Ascending aorta (tissue), 2 donors: ENCODE results near the gene PYGO1. TPM values are rescaled to one million over a fixed set of nuclear protein-coding genes. Genes with fewer than 3 reads are reported as not detected.

Experiments
- DNase-seq, 2 donors: peaks; one replicate each; pipeline ENCODE4 v3.0.0-alpha.2; 2019; ENCODE audit warnings: low spot score in 2 of 2
- H3K27ac ChIP-seq, 2 donors: fragments of 200-600 bp; sonication (generic); one replicate each; pipeline ENCODE4 v1.5.1; 2016 to 2017; ENCODE audit warnings: mild to moderate bottlenecking in 1 of 2
- H3K27me3 ChIP-seq: fragments of 200-600 bp; sonication (generic); one replicate; pipeline ENCODE4 v1.5.1; 2017
- H3K36me3 ChIP-seq, 2 donors: fragments of 200-600 bp; sonication (generic); one replicate each; pipeline ENCODE4 v1.5.1; 2016
- H3K4me1 ChIP-seq, 2 donors: fragments of 200-600 bp; sonication (generic); one replicate each; pipeline ENCODE4 v1.5.1; 2016 to 2017; ENCODE audit warnings: mild to moderate bottlenecking in 1 of 2
- H3K4me3 ChIP-seq, 2 donors: fragments of 200-600 bp; sonication (generic); one replicate each; pipeline ENCODE4 v1.5.1; 2016 to 2017; ENCODE audit warnings: mild to moderate bottlenecking in 1 of 2
- H3K9me3 ChIP-seq, 2 donors: fragments of 200-600 bp; sonication (generic); one replicate each; pipeline ENCODE4 v1.5.1; 2016
- intact Hi-C: fragments of 100-400 bp; cut with DNase I; formaldehyde crosslinking; loops from one replicate; pipeline ENCODE4 v1.15.1; 2023
- total RNA-seq: library from RNA; depleted of rRNA; stranded (reverse); fragments of >200 nt; gene quantifications from one replicate; pipeline ENCODE4 v1.1.0, GENCODE V29; 2016
- TF ChIP-seq, protein P1 (sequence below), 3 experiments: fragments of 200-600 bp in 2 of 3; fragments of 450-650 bp in 1 of 3; sonication (generic) in 2 of 3; IDR thresholded peaks; one replicate each; pipeline ENCODE4 v1.5.1; 2016 to 2019; ENCODE audit warnings: antibody characterized with exemption in 3 of 3, mild to moderate bottlenecking in 1 of 3, moderate library complexity in 1 of 3

PYGO1 gene
- total RNA-seq, 1 donor from 2014 or later, result 7.1 TPM

- Histone ChIP-seq H3K27ac (peak overlapping the region in 1 of 2 donors; percentile 48), H3K4me1 (no peaks in the 10 kb centered on the region), H3K27me3 (no peaks in the 10 kb centered on the region), H3K36me3 (peaks cover 0 to 3% of the 10 kb centered on the region in 2 donors), H3K9me3 (peaks cover 14 to 23% of the 10 kb centered on the region in 2 donors), H3K4me3 (no peak overlapping the region)
- TF ChIP-seq, protein P1, sequence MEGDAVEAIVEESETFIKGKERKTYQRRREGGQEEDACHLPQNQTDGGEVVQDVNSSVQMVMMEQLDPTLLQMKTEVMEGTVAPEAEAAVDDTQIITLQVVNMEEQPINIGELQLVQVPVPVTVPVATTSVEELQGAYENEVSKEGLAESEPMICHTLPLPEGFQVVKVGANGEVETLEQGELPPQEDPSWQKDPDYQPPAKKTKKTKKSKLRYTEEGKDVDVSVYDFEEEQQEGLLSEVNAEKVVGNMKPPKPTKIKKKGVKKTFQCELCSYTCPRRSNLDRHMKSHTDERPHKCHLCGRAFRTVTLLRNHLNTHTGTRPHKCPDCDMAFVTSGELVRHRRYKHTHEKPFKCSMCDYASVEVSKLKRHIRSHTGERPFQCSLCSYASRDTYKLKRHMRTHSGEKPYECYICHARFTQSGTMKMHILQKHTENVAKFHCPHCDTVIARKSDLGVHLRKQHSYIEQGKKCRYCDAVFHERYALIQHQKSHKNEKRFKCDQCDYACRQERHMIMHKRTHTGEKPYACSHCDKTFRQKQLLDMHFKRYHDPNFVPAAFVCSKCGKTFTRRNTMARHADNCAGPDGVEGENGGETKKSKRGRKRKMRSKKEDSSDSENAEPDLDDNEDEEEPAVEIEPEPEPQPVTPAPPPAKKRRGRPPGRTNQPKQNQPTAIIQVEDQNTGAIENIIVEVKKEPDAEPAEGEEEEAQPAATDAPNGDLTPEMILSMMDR (IDR thresholded peaks at IDR 0.05), result no peak
- no peak for DNase-seq
- intact Hi-C loops, result no loop called here
Measured at GRCh38 chr15:55552451-55552850, 35.7 kb downstream of the PYGO1 start.

DNA sequence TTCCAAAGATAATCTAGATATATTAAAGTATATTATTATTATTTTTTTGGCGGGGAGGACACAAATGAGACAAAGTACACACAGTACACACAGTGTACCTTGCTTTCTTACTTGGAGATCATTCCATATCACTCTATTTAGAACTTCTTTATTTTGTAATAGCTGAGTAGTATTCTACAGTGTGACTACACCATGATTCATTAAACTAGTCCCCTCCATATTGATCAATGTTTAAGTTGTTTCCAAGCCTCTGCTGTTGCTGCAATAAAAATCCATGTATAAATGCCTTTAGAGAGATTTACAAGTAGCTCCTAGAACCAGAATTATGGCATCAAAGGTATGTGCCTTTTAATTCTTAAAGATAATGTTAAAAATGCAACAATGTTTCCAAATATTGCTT, 38.8 kb downstream of the PYGO1 start:
- no peak overlapping the region for H3K27ac ChIP-seq
- no peaks in the 10 kb centered on the region for H3K27me3 ChIP-seq
- no peak overlapping the region for H3K4me3 ChIP-seq
- peaks cover under 1% of the 10 kb centered on the region in 2 donors for H3K9me3 ChIP-seq
- H3K4me1 ChIP-seq, result no peaks in the 10 kb centered on the region
- H3K36me3 ChIP-seq, result peaks cover 0 to 3% of the 10 kb centered on the region in 2 donors
- no peak for DNase-seq
- intact Hi-C loops, result no loop called here
- TF ChIP-seq, protein P1 (IDR thresholded peaks at IDR 0.05), result no peak

- intact Hi-C loops, result no loop called here
- Histone ChIP-seq H3K9me3 (no peaks in the 10 kb centered on the region), H3K27me3 (no peaks in the 10 kb centered on the region), H3K36me3 (peaks cover 0 to 3% of the 10 kb centered on the region in 2 donors), H3K4me3 (no peak overlapping the region), H3K4me1 (no peaks in the 10 kb centered on the region), H3K27ac (no peak overlapping the region)
- TF ChIP-seq, protein P1 (IDR thresholded peaks at IDR 0.05), result no peak
- no peak for DNase-seq
Measured at GRCh38 chr15:55546718-55547117, 41.4 kb downstream of the PYGO1 start.

DNA sequence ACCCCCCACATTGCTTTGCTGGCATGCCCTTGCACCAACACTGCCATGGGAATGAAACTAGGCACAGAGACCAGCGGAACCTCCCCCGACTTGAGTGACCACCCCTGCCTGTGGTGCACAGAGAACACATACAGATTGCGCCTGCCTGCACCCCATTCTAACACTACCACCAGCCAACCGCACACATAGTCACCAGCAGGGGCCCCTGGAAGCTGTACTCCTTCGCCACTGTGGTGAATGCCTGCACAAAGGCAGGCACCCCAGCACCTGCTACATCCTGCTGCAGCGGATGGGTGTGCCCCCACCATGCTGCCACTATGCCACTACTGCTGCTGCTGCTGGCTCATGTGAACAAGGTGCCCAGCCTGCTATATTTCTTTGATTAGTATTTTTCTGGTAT, 52.7 kb downstream of the PYGO1 start:
- H3K27ac ChIP-seq, result no peak overlapping the region
- H3K9me3 ChIP-seq, result no peaks in the 10 kb centered on the region
- H3K4me3 ChIP-seq, result no peak overlapping the region
- TF ChIP-seq, protein P1 (IDR thresholded peaks at IDR 0.05), result no peak
- H3K36me3 ChIP-seq, result no peaks in the 10 kb centered on the region
- H3K27me3 ChIP-seq, result no peaks in the 10 kb centered on the region
- H3K4me1 ChIP-seq, result no peaks in the 10 kb centered on the region
- no peak for DNase-seq
- intact Hi-C loops, result no loop called here

GRCh38 chr15:55532944-55533343, 55.2 kb downstream of the PYGO1 start:
- Histone ChIP-seq H3K4me1 (no peaks in the 10 kb centered on the region), H3K4me3 (no peak overlapping the region), H3K9me3 (no peaks in the 10 kb centered on the region), H3K36me3 (no peaks in the 10 kb centered on the region), H3K27me3 (no peaks in the 10 kb centered on the region), H3K27ac (no peak overlapping the region)
- TF ChIP-seq, protein P1 (IDR thresholded peaks at IDR 0.05), result no peak
- DNase-seq, result no peak
- intact Hi-C loops, result no loop called here

GRCh38 chr15:55530861-55531313, 57.3 kb downstream of the PYGO1 start:
- no peak overlapping the region for H3K4me3 ChIP-seq
- no peaks in the 10 kb centered on the region for H3K9me3 ChIP-seq
- no peaks in the 10 kb centered on the region for H3K27me3 ChIP-seq
- no peaks in the 10 kb centered on the region for H3K4me1 ChIP-seq
- no peak for DNase-seq
- no peak overlapping the region for H3K27ac ChIP-seq
- H3K36me3 ChIP-seq, result no peaks in the 10 kb centered on the region
- intact Hi-C loops, result no loop called here
- TF ChIP-seq, protein P1 (IDR thresholded peaks at IDR 0.05), result no peak
